Stomach (tissue), 9 donors: ENCODE results near the gene LY6G5C. TPM values are rescaled to one million over a fixed set of nuclear protein-coding genes. Genes with fewer than 3 reads are reported as not detected.

Source experiments
- DNase-seq, 2 donors: peaks; one replicate each; pipeline versions ENCODE4 v3.0.0 to v3.0.0-alpha.2; 2013 to 2019
- H3K27ac ChIP-seq, 5 donors: fragments of 200-600 bp in 4 of 5; sonication (generic) in 4 of 5; one replicate each; pipeline ENCODE4 v1.5.1; 2013 to 2019; ENCODE audit warnings: mild to moderate bottlenecking in 1 of 5, moderate library complexity in 1 of 5
- H3K27me3 ChIP-seq, 3 donors: fragments of 200-600 bp; sonication (generic); one replicate each; pipeline ENCODE4 v1.5.1; 2017 to 2019; ENCODE audit warnings: mixed run types in 1 of 3
- H3K36me3 ChIP-seq, 4 donors: fragments of 200-600 bp; sonication (generic); 1 replicate in 3 of 4; 2 replicates in 1 of 4; pipeline ENCODE4 v1.5.1; 2016 to 2019
- H3K4me1 ChIP-seq, 4 donors: fragments of 200-600 bp; sonication (generic); one replicate each; pipeline ENCODE4 v1.5.1; 2016 to 2019
- H3K4me3 ChIP-seq, 4 donors: fragments of 200-600 bp; sonication (generic) in 3 of 4; one replicate each; pipeline ENCODE4 v1.5.1; 2016 to 2019; ENCODE audit warnings: mild to moderate bottlenecking in 1 of 4
- H3K9me3 ChIP-seq, 4 donors: fragments of 200-600 bp; sonication (generic); one replicate each; pipeline ENCODE4 v1.5.1; 2016 to 2019
- CTCF ChIP-seq, 7 experiments: fragments of 450-650 bp in 4 of 7; fragments of 200-600 bp in 3 of 7; sonication (generic) in 3 of 7; IDR thresholded peaks; one replicate each; pipeline ENCODE4 v1.5.1; 2016 to 2019; ENCODE audit warnings: antibody characterized with exemption in 7 of 7, control low read depth in 2 of 7, mild to moderate bottlenecking in 1 of 7
- EP300 ChIP-seq: sonication (generic); formaldehyde crosslinking; IDR thresholded peaks from one replicate; pipeline ENCODE4 v1.6.1; 2017; ENCODE audit warnings: antibody characterized with exemption
- POLR2A ChIP-seq, 4 donors: fragments of 450-650 bp; IDR thresholded peaks; one replicate each; pipeline ENCODE4 v1.6.1; 2016; ENCODE audit warnings: antibody characterized with exemption in 4 of 4, control low read depth in 2 of 4, mild to moderate bottlenecking in 1 of 4, moderate library complexity in 1 of 4
- POLR2AphosphoS5 ChIP-seq, 3 donors: sonication (generic); formaldehyde crosslinking; IDR thresholded peaks; one replicate each; pipeline ENCODE4 v1.6.1; 2016; ENCODE audit warnings: antibody characterized with exemption in 3 of 3
- WGBS, 5 donors: extraction: QIAGEN DNeasy Blood & Tissue Kit in 3 of 5; methylation state at CpG; one replicate each; pipeline versions ENCODE4 v1.1.5 to v1.1.7; 2013 to 2018; 5-methylcytosine and 5-hydroxymethylcytosine counted together
- intact Hi-C: fragments of 100-400 bp; cut with DNase I; formaldehyde crosslinking; loops from one replicate; pipeline ENCODE4 v1.15.1; 2023; ENCODE audit warnings: low total_unique reads
- polyA plus RNA-seq, 3 donors: library from polyadenylated mRNA; stranded (reverse); fragments of 200-250 nt; gene quantifications; one replicate each; pipeline ENCODE4 v1.2.3, GENCODE V29; 2013
- total RNA-seq, 5 donors: library from RNA; depleted of rRNA; stranded (reverse); fragments of >200 nt; gene quantifications; one replicate each; pipeline versions ENCODE4 v1.1.0 to v1.2.3, GENCODE V29; 2014 to 2016
- donor health status: healthy with polysubstance abuse.
- donor health status: Bipolar disorder and iron deficiency.
- donor health status: healthy.

Gene LY6G5C
- total and polyA plus RNA-seq, 8 donors, result 1.8 to 4.9 (median 2.7) TPM; not detected in 5

- intact Hi-C loops, result no loop called here
- TF ChIP-seq POLR2A (IDR thresholded peaks at IDR 0.05) (no peak), EP300 (no peak), POLR2AphosphoS5 (IDR thresholded peaks at IDR 0.05) (no peak), CTCF (IDR thresholded peaks at IDR 0.05) (no peak)
- DNase-seq, result no peak
- H3K4me1 ChIP-seq, result peaks cover 4 to 22% (median 12%) of the 10 kb centered on the region in 4 donors
- no peaks in the 10 kb centered on the region for H3K9me3 ChIP-seq
- H3K27me3 ChIP-seq, result no peaks in the 10 kb centered on the region
- H3K27ac ChIP-seq, result no peak overlapping the region
- H3K4me3 ChIP-seq, result no peak overlapping the region
- H3K36me3 ChIP-seq, result peaks cover 74 to 100% (median 97%) of the 10 kb centered on the region in 4 donors
- 80 to 100% (median 92%) methylated on average over 4 to 6 of the region's 6 CpGs for WGBS, 5 donors
Measured at GRCh38 chr6:31693535-31693934, 12.7 kb upstream of the LY6G5C start.

- intact Hi-C loops, result no loop called here
- no peak for DNase-seq
- 87 to 91% (median 89%) methylated on average over 9 of the region's 9 CpGs for WGBS, 5 donors
- peaks cover 80 to 100% (median 100%) of the 10 kb centered on the region in 4 donors for H3K36me3 ChIP-seq
- H3K4me1 ChIP-seq, result peaks cover 4 to 20% (median 12%) of the 10 kb centered on the region in 4 donors
- TF ChIP-seq CTCF (IDR thresholded peaks at IDR 0.05) (no peak), POLR2A (IDR thresholded peaks at IDR 0.05) (no peak), POLR2AphosphoS5 (IDR thresholded peaks at IDR 0.05) (no peak), EP300 (no peak)
- no peaks in the 10 kb centered on the region for H3K9me3 ChIP-seq
- H3K27ac ChIP-seq, result no peak overlapping the region
- no peaks in the 10 kb centered on the region for H3K27me3 ChIP-seq
- no peak overlapping the region for H3K4me3 ChIP-seq
Measured at GRCh38 chr6:31692886-31693285, 12.0 kb upstream of the LY6G5C start.

- H3K9me3 ChIP-seq, result no peaks in the 10 kb centered on the region
- DNase-seq, result no peak
- intact Hi-C loops, result no loop called here
- peaks cover 84 to 100% (median 100%) of the 10 kb centered on the region in 4 donors for H3K36me3 ChIP-seq
- H3K4me3 ChIP-seq, result no peak overlapping the region
- TF ChIP-seq POLR2AphosphoS5 (IDR thresholded peaks at IDR 0.05) (no peak), POLR2A (IDR thresholded peaks at IDR 0.05) (no peak), CTCF (IDR thresholded peaks at IDR 0.05) (no peak), EP300 (no peak)
- H3K27ac ChIP-seq, result no peak overlapping the region
- no peaks in the 10 kb centered on the region for H3K27me3 ChIP-seq
- peaks cover 4 to 20% (median 12%) of the 10 kb centered on the region in 4 donors for H3K4me1 ChIP-seq
- 71 to 83% (median 78%) methylated on average over 4 of the region's 4 CpGs for WGBS, 5 donors
Measured at GRCh38 chr6:31692353-31692752, 11.5 kb upstream of the LY6G5C start.

GRCh38 chr6:31691564-31692108 lies 10.8 kb upstream of the LY6G5C start:
- intact Hi-C loops, result no loop called here
- H3K36me3 ChIP-seq, result peaks cover 87 to 100% (median 100%) of the 10 kb centered on the region in 4 donors

More at GRCh38 chr6:31691564-31692108, 10.8 kb upstream of the LY6G5C start:
- 91 to 95% (median 93%) methylated on average over 6 to 12 of the region's 12 CpGs for WGBS, 5 donors
- no peak for TF ChIP-seq POLR2AphosphoS5 (IDR thresholded peaks at IDR 0.05)
- no peak for TF ChIP-seq EP300
- no peak for TF ChIP-seq POLR2A (IDR thresholded peaks at IDR 0.05)
- no peak for TF ChIP-seq CTCF (IDR thresholded peaks at IDR 0.05)
- Histone ChIP-seq H3K27me3 (no peaks in the 10 kb centered on the region), H3K27ac (no peak overlapping the region), H3K9me3 (no peaks in the 10 kb centered on the region), H3K4me3 (no peak overlapping the region), H3K4me1 (peaks cover 4 to 20% (median 12%) of the 10 kb centered on the region in 4 donors)
- no peak for DNase-seq
